HEK293T (cell line): ENCODE results near the gene TBC1D24.

Source experiments
- CTCF ChIA-PET: fragments of 350-600 bp; formaldehyde crosslinking; extraction: SDS; loops from one replicate; lab custom pipeline; 2021; ENCODE audit warnings: antibody characterized with exemption, inconsistent platforms; lab: Yijun Ruan, JAX
- POLR2A ChIA-PET: fragments of 350-600 bp; formaldehyde crosslinking; extraction: SDS; loops from one replicate; lab custom pipeline; 2020; ENCODE audit warnings: antibody characterized with exemption, inconsistent platforms; lab: Yijun Ruan, JAX
- DNase-seq: peaks from one replicate; pipeline ENCODE4 v3.0.0; 2012; ENCODE audit warnings: mixed read lengths; ENCODE audit errors: extremely low spot score
- ARNT ChIP-seq: fragments of 450-650 bp; IDR thresholded peaks from 2 replicates; pipeline ENCODE4 v1.6.1; 2017; ENCODE audit warnings: mild to moderate bottlenecking
- BHLHE40 ChIP-seq: fragments of 450-650 bp; IDR thresholded peaks from 2 replicates; pipeline ENCODE4 v1.6.1; 2016; ENCODE audit warnings: mild to moderate bottlenecking, moderate library complexity, borderline replicate concordance
- CTBP1 ChIP-seq: fragments of 450-650 bp; IDR thresholded peaks from 2 replicates; pipeline ENCODE4 v1.6.1; 2016; ENCODE audit warnings: borderline replicate concordance
- ELF4 ChIP-seq: fragments of 450-650 bp; IDR thresholded peaks from 2 replicates; pipeline ENCODE4 v1.6.1; 2017; ENCODE audit warnings: antibody characterized with exemption
- FOXA1 ChIP-seq: fragments of 450-650 bp; IDR thresholded peaks from 2 replicates; pipeline ENCODE4 v1.6.1; 2016; ENCODE audit warnings: mild to moderate bottlenecking
- FOXK2 ChIP-seq: fragments of 450-650 bp; IDR thresholded peaks from 2 replicates; pipeline ENCODE4 v1.6.1; 2016; ENCODE audit warnings: mild to moderate bottlenecking
- FOXM1 ChIP-seq: fragments of 450-650 bp; IDR thresholded peaks from 2 replicates; pipeline ENCODE4 v1.6.1; 2017; ENCODE audit warnings: mild to moderate bottlenecking, borderline replicate concordance
- HDGF ChIP-seq: fragments of 450-650 bp; IDR thresholded peaks from 2 replicates; pipeline ENCODE4 v1.6.1; 2017; ENCODE audit warnings: antibody characterized with exemption, borderline replicate concordance
- L3MBTL2 ChIP-seq: fragments of 450-650 bp; conservative IDR thresholded peaks from 2 replicates; pipeline ENCODE4 v1.6.1; 2016; ENCODE audit warnings: mild to moderate bottlenecking
- LEF1 ChIP-seq: fragments of 450-650 bp; IDR thresholded peaks from 2 replicates; pipeline ENCODE4 v1.6.1; 2017; ENCODE audit warnings: mild to moderate bottlenecking, borderline replicate concordance
- NFRKB ChIP-seq: fragments of 450-650 bp; IDR thresholded peaks from 2 replicates; pipeline ENCODE4 v1.6.1; 2016; ENCODE audit warnings: mild to moderate bottlenecking, moderate library complexity
- PKNOX1 ChIP-seq: fragments of 450-650 bp; IDR thresholded peaks from 2 replicates; pipeline ENCODE4 v1.6.1; 2016
- SP1 ChIP-seq: fragments of 450-650 bp; IDR thresholded peaks from 2 replicates; pipeline ENCODE4 v1.6.1; 2017
- SUZ12 ChIP-seq: fragments of 450-650 bp; IDR thresholded peaks from 2 replicates; pipeline ENCODE4 v1.6.1; 2016; ENCODE audit warnings: mild to moderate bottlenecking
- TARDBP ChIP-seq: fragments of 450-650 bp; IDR thresholded peaks from 2 replicates; pipeline ENCODE4 v1.6.1; 2016
- ZNF384 ChIP-seq: fragments of 450-650 bp; IDR thresholded peaks from 2 replicates; pipeline ENCODE4 v1.6.1; 2016

The TBC1D24 gene

DNA sequence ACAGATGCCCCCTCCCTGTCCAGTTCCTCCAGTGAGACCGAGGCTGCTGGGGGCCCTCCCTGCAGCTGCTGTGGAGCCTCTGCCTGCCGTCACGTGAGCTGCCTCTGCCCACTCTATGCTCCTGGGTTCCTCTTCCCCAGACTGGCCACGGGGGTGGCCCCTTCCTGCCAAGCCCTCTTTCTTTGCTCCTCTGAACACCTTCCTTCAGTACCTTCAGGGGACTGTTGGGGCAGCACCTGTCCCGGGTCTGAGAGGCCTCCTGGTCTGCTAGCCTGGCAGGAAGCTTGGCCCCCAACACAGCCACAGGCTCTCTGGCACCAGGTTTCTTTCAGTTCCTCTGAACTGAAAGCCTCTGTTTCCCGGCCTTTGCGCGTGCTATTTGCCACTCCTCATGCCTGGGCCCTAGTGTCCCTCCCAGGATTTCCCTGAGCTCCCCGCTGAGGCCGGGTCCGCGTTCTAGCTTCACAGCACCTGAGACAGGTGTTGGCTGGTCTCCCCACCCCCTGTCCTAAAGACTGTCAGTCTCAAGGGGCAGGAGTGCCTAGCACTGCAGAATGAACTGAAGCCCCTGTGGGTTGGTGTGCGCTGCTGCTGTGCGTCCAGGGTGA, 32.2 kb downstream of the TBC1D24 start:
- no peak for DNase-seq
- TF ChIP-seq SUZ12 = no peak
- TF ChIP-seq L3MBTL2 = no peak
- no peak for TF ChIP-seq SP1
- TF ChIP-seq ZNF384 = no peak
- TF ChIP-seq TARDBP = no peak
- no peak for TF ChIP-seq BHLHE40
- no peak for TF ChIP-seq NFRKB
- no peak for TF ChIP-seq FOXA1
- no peak for TF ChIP-seq PKNOX1
- no peak for TF ChIP-seq LEF1
- no peak for TF ChIP-seq CTBP1
- no peak for TF ChIP-seq FOXM1
- TF ChIP-seq FOXK2 = no peak
- no peak for TF ChIP-seq ELF4
- CTCF ChIA-PET = interaction anchor here (0.6 kb wide), 1 partner anchor 125 kb away, joined by 4 read pairs; no protein-coding TSS in a partner anchor
- POLR2A ChIA-PET = interaction anchor here (0.9 kb wide), 1 partner anchor 79 kb away, joined by 3 read pairs; no protein-coding TSS in a partner anchor

- ChIA-PET CTCF (interaction anchor here (0.6 kb wide), 1 partner anchor 125 kb away, joined by 4 read pairs; no protein-coding TSS in a partner anchor), POLR2A (no interaction called here)
- TF ChIP-seq ELF4 = no peak
- no peak for TF ChIP-seq HDGF
- no peak for TF ChIP-seq SP1
- no peak for TF ChIP-seq CTBP1
- TF ChIP-seq ZNF384 = no peak
- no peak for TF ChIP-seq L3MBTL2
- no peak for TF ChIP-seq TARDBP
- TF ChIP-seq FOXM1 = no peak
- TF ChIP-seq PKNOX1 = no peak
- no peak for TF ChIP-seq NFRKB
- no peak for TF ChIP-seq BHLHE40
- TF ChIP-seq FOXK2 = no peak
- no peak for TF ChIP-seq SUZ12
- no peak for TF ChIP-seq LEF1
- no peak for TF ChIP-seq FOXA1
- no peak for TF ChIP-seq ARNT
Observed at GRCh38 chr16:2507665-2508064, 32.7 kb downstream of the TBC1D24 start.

GRCh38 chr16:2508722-2509400, 33.9 kb downstream of the TBC1D24 start:
- ChIA-PET CTCF (no interaction called here), POLR2A (no interaction called here)
- no peak for DNase-seq
- TF ChIP-seq SP1 (no peak), ARNT (no peak), TARDBP (no peak), CTBP1 (no peak), FOXM1 (no peak), PKNOX1 (no peak), NFRKB (no peak), L3MBTL2 (no peak), FOXA1 (no peak), HDGF (no peak), ELF4 (no peak), ZNF384 (no peak), BHLHE40 (no peak), LEF1 (no peak), SUZ12 (no peak), FOXK2 (no peak)

More at GRCh38 chr16:2507665-2508064, 32.7 kb downstream of the TBC1D24 start:
- DNase-seq = no peak

DNA sequence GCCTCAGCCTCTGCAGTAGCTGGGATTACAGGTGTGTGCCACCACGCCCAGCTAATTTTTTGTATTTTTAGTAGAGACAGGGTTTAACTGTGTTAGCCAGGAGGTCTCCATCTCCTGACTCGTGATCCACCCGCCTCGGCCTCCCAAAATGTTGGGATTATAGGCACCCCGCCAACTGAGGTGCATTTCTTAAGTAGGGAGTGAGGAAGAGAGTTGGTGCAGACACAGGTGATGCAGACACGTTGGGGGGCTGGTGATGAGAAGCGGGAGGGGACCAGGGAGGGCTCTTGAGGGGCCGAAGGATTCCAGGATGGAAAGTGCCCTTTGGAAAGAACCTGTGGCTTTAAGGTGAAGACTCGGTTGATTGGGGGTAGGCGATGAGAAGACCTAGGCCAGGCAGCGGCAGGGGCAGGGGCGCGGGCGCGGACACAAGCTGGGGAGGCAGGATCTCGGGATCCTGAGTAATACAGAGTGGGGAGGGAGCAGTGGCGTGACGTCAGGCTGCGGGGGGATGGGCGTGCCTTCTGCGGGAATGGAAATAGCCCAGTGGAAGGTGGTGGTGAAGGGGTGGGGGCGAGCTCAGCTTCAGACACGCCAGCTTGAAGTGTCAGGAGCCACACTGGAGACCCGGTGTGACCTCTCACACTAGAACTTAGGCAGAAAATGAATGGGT, 36.3 kb downstream of the TBC1D24 start:
- no peak for DNase-seq
- ChIA-PET CTCF (interaction anchor here (0.6 kb wide), 1 partner anchor 80 kb away, joined by 5 read pairs; no protein-coding TSS in a partner anchor), POLR2A (no interaction called here)
- TF ChIP-seq TARDBP (no peak), ELF4 (no peak), FOXK2 (no peak), BHLHE40 (no peak), ZNF384 (no peak), FOXA1 (no peak), LEF1 (no peak), FOXM1 (no peak), ARNT (no peak), CTBP1 (no peak), SUZ12 (no peak), NFRKB (no peak), SP1 (no peak), HDGF (no peak), PKNOX1 (no peak)
